Measurements from ENCODE around the gene AP2A1.

DNA sequence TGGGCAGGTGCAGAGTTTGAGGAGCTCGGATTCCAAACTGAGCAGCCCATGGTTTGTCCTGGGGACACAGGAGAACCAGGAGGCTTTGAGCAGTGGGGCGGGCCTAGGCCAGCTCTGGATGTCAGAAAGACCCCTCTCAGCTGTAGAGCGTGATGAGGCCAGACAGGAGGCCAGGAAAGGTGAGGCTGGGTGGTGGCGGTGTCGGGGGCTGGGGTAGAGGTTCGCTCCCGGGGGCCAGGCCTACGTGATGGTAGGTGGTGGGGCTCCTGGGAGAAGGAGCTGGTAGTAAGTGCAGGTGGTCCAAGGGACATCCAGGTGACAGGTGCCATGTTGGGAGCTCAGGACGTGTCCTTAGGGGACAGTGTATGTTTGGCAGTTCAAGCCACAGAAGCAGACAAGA, 70.6 kb downstream of the AP2A1 start:
- TF ChIP-seq FOXP2 (optimal IDR thresholded peaks at IDR 0.05; ENCODE audit: borderline replicate concordance, extremely low read depth, extremely low read length, insufficient read depth): no peak
- no peak for TF ChIP-seq TAF1 (IDR thresholded peaks at IDR 0.05; ENCODE audit: borderline replicate concordance, insufficient read depth, low read length)
- TF ChIP-seq SIN3A (IDR thresholded peaks at IDR 0.05; ENCODE audit: borderline replicate concordance, insufficient read depth, low read length): no peak

Measured in PFSK-1 (cell line).